KMS-11 (cell line): ENCODE data around the gene SLC35G2.

Experiments
- H2AFZ ChIP-seq: fragments of 200-600 bp; sonication (generic); 2 replicates; pipeline ENCODE4 v1.6.1; 2016; ENCODE audit warnings: antibody characterized with exemption, mixed run types, low read depth
- H3K27ac ChIP-seq: fragments of 200-600 bp; sonication (generic); 2 replicates; pipeline ENCODE4 v1.6.1; 2016; ENCODE audit warnings: mild to moderate bottlenecking, mixed run types
- H3K27me3 ChIP-seq: fragments of 200-600 bp; sonication (generic); 2 replicates; pipeline ENCODE4 v1.6.1; 2017; ENCODE audit warnings: mild to moderate bottlenecking, low read depth, mixed run types, moderate library complexity; ENCODE audit not compliant: insufficient read depth
- H3K36me3 ChIP-seq: fragments of 200-600 bp; sonication (generic); 2 replicates; pipeline ENCODE4 v1.6.1; 2017; ENCODE audit warnings: mild to moderate bottlenecking, mixed run types; ENCODE audit not compliant: insufficient read depth
- H3K4me1 ChIP-seq: fragments of 200-600 bp; sonication (generic); 2 replicates; pipeline ENCODE4 v1.6.1; 2016; ENCODE audit warnings: mild to moderate bottlenecking, low read depth, mixed run types; ENCODE audit not compliant: poor library complexity, severe bottlenecking
- H3K4me2 ChIP-seq: fragments of 200-600 bp; sonication (generic); 2 replicates; pipeline ENCODE4 v1.7.0; 2016; ENCODE audit warnings: mild to moderate bottlenecking, mixed run types
- H3K4me3 ChIP-seq: fragments of 200-600 bp; sonication (generic); IDR thresholded peaks from 2 replicates; pipeline ENCODE4 v1.6.1; 2017; ENCODE audit warnings: low read depth, low read length, mixed read lengths; ENCODE audit not compliant: insufficient read depth
- H3K79me2 ChIP-seq: fragments of 200-600 bp; sonication (generic); 2 replicates; pipeline ENCODE4 v1.6.1; 2016; ENCODE audit warnings: low read depth, mixed run types; ENCODE audit not compliant: insufficient read depth
- H3K9ac ChIP-seq: fragments of 200-600 bp; sonication (generic); 2 replicates; pipeline ENCODE4 v1.6.1; 2016; ENCODE audit warnings: mild to moderate bottlenecking, mixed run types
- H4K20me1 ChIP-seq: fragments of 200-600 bp; sonication (generic); 2 replicates; pipeline ENCODE4 v1.6.1; 2016; ENCODE audit warnings: mild to moderate bottlenecking, mixed run types; ENCODE audit not compliant: insufficient read depth
- CTCF ChIP-seq: fragments of 200-600 bp; sonication (generic); conservative IDR thresholded peaks from 2 replicates; pipeline ENCODE4 v1.6.1; 2017; ENCODE audit warnings: low read depth, mild to moderate bottlenecking, antibody characterized with exemption, low read length, moderate library complexity, mixed read lengths

The SLC35G2 gene

GRCh38 chr3:136804813-136805212 is 14.1 kb upstream of the SLC35G2 start:
- Histone ChIP-seq H3K36me3 (no peaks in the 10 kb centered on the region), H4K20me1 (no peaks in the 10 kb centered on the region), H3K27me3 (no peaks in the 10 kb centered on the region), H3K79me2 (no peaks in the 10 kb centered on the region), H3K4me1 (peaks cover 4% of the 10 kb centered on the region), H3K4me3 (no peak overlapping the region), H2AFZ (no peak overlapping the region), H3K4me2 (no peak overlapping the region), H3K9ac (no peak overlapping the region), H3K27ac (no peak overlapping the region)
- no peak for TF ChIP-seq CTCF

GRCh38 chr3:136805795-136806194 is 13.1 kb upstream of the SLC35G2 start:
- no peak overlapping the region for H3K4me3 ChIP-seq
- TF ChIP-seq CTCF, result no peak
- peaks cover 4% of the 10 kb centered on the region for H3K4me1 ChIP-seq
- no peak overlapping the region for H2AFZ ChIP-seq
- no peak overlapping the region for H3K9ac ChIP-seq
- no peak overlapping the region for H3K4me2 ChIP-seq
- H3K27ac ChIP-seq, result no peak overlapping the region
- no peaks in the 10 kb centered on the region for H3K27me3 ChIP-seq
- H3K36me3 ChIP-seq, result no peaks in the 10 kb centered on the region
- H4K20me1 ChIP-seq, result no peaks in the 10 kb centered on the region
- no peaks in the 10 kb centered on the region for H3K79me2 ChIP-seq

- Histone ChIP-seq H3K4me1 (no peaks in the 10 kb centered on the region), H3K4me3 (no peak overlapping the region), H3K27me3 (no peaks in the 10 kb centered on the region; the same call in 1 of the 2 replicates), H3K9ac (no peak overlapping the region), H3K4me2 (no peak overlapping the region), H3K36me3 (no peaks in the 10 kb centered on the region), H2AFZ (no peak overlapping the region), H3K27ac (no peak overlapping the region), H3K79me2 (no peaks in the 10 kb centered on the region), H4K20me1 (no peaks in the 10 kb centered on the region)
- no peak for TF ChIP-seq CTCF
Measured at GRCh38 chr3:136811701-136812100, 7.2 kb upstream of the SLC35G2 start.

- Histone ChIP-seq H3K4me2 (no peak overlapping the region), H3K4me3 (no peak overlapping the region), H3K36me3 (no peaks in the 10 kb centered on the region), H3K9ac (no peak overlapping the region), H2AFZ (no peak overlapping the region), H3K27me3 (no peaks in the 10 kb centered on the region; the same call in 1 of the 2 replicates), H3K4me1 (no peaks in the 10 kb centered on the region), H3K27ac (no peak overlapping the region), H3K79me2 (no peaks in the 10 kb centered on the region), H4K20me1 (no peaks in the 10 kb centered on the region)
- no peak for TF ChIP-seq CTCF
Measured at GRCh38 chr3:136817448-136817847, 1.5 kb upstream of the SLC35G2 start.
